GM12865 (cell line): ENCODE results near the gene TBC1D22A.

ENCODE experiments used
- DNase-seq: peaks from one replicate; pipeline ENCODE4 v3.0.0; 2010; ENCODE audit warnings: low read depth
- H3K4me3 ChIP-seq: 2 replicates; pipeline ENCODE4 v1.5.1; 2011; ENCODE audit warnings: mild to moderate bottlenecking, low read depth, low read length, control low read depth
- CTCF ChIP-seq: IDR thresholded peaks from 2 replicates; pipeline ENCODE4 v1.5.1; 2011; ENCODE audit warnings: low read length, control low read depth, low read depth, inconsistent platforms; ENCODE audit not compliant: insufficient read depth; ENCODE audit errors: missing control alignments

TBC1D22A gene

GRCh38 chr22:46875089-46875488 lies 112.6 kb downstream of the TBC1D22A start:
- DNase-seq: no peak
- no peak overlapping the region for H3K4me3 ChIP-seq
- TF ChIP-seq CTCF: no peak

GRCh38 chr22:46876357-46876934 lies 114.0 kb downstream of the TBC1D22A start:
- no peak overlapping the region for H3K4me3 ChIP-seq
- no peak for DNase-seq
- TF ChIP-seq CTCF: no peak

- DNase-seq: no peak
- no peak overlapping the region for H3K4me3 ChIP-seq
- no peak for TF ChIP-seq CTCF
Observed at GRCh38 chr22:46878191-46878948, 115.9 kb downstream of the TBC1D22A start.

- DNase-seq: no peak
- TF ChIP-seq CTCF: no peak
Observed at GRCh38 chr22:46879083-46879482, 116.6 kb downstream of the TBC1D22A start.

GRCh38 chr22:46881373-46882118 lies 119.1 kb downstream of the TBC1D22A start:
- TF ChIP-seq CTCF: no peak
- no peak for DNase-seq
- H3K4me3 ChIP-seq: no peak overlapping the region

More at GRCh38 chr22:46879083-46879482, 116.6 kb downstream of the TBC1D22A start:
- H3K4me3 ChIP-seq: no peak overlapping the region

- DNase-seq: no peak
- no peak overlapping the region for H3K4me3 ChIP-seq
- no peak for TF ChIP-seq CTCF
Observed at GRCh38 chr22:46883092-46883910, 120.9 kb downstream of the TBC1D22A start.
